ENCODE measurements around the gene ODC1.

- no peak for TF ChIP-seq GATA2 (IDR thresholded peaks at IDR 0.05; ENCODE audit: low read depth, low read length)
- no peak for TF ChIP-seq GATA3 (IDR thresholded peaks at IDR 0.05; ENCODE audit: low read depth, low read length)
Measured at GRCh38 chr2:10426726-10427617, 21.2 kb downstream of the ODC1 start.

Data from SH-SY5Y (cell line).